Neural progenitor cell (in vitro differentiated cells): ENCODE results near the gene RGS7. TPM values are rescaled to one million over a fixed set of nuclear protein-coding genes. Genes with fewer than 3 reads are reported as not detected.

Experiments
- DNase-seq: peaks from one replicate; pipeline ENCODE4 v3.0.0-alpha.2; 2016; ENCODE audit warnings: low spot score
- H2AFZ ChIP-seq: fragments of 200-600 bp; sonication (generic); replicated peaks from 2 replicates; pipeline ENCODE4 v1.6.1; 2016; ENCODE audit warnings: antibody characterized with exemption
- H3F3A ChIP-seq: fragments of 200-600 bp; sonication (generic); 2 replicates; pipeline ENCODE4 v1.6.1; 2016; ENCODE audit warnings: antibody characterized with exemption, low read depth
- H3K27ac ChIP-seq: fragments of 200-600 bp; sonication (generic); 2 replicates; pipeline ENCODE4 v1.5.1; 2016; ENCODE audit warnings: mild to moderate bottlenecking
- H3K27me3 ChIP-seq: fragments of 200-600 bp; sonication (generic); 2 replicates; pipeline ENCODE4 v1.6.1; 2016; ENCODE audit warnings: mild to moderate bottlenecking, moderate library complexity
- H3K36me3 ChIP-seq: fragments of 200-600 bp; sonication (generic); 2 replicates; pipeline ENCODE4 v1.5.1; 2016
- H3K4me1 ChIP-seq: fragments of 200-600 bp; sonication (generic); 2 replicates; pipeline ENCODE4 v1.6.1; 2016; ENCODE audit warnings: mixed run types
- H3K4me2 ChIP-seq: fragments of 200-600 bp; sonication (generic); 2 replicates; pipeline ENCODE4 v1.6.1; 2016
- H3K4me3 ChIP-seq: fragments of 200-600 bp; sonication (generic); 2 replicates; pipeline ENCODE4 v1.5.1; 2016
- H3K79me2 ChIP-seq: fragments of 200-600 bp; sonication (generic); 2 replicates; pipeline ENCODE4 v1.6.1; 2016; ENCODE audit warnings: low read depth
- H3K9ac ChIP-seq: fragments of 200-600 bp; sonication (generic); 2 replicates; pipeline ENCODE4 v1.6.1; 2016
- H3K9me3 ChIP-seq: fragments of 200-600 bp; sonication (generic); 2 replicates; pipeline ENCODE4 v1.5.1; 2016; ENCODE audit warnings: low read depth
- H4K20me1 ChIP-seq: fragments of 200-600 bp; sonication (generic); 2 replicates; pipeline ENCODE4 v1.6.1; 2016; ENCODE audit warnings: low read depth
- H3K27ac Mint-ChIP-seq: 3 replicates; pipeline ENCODE4 v1.8.0; 2021; ENCODE audit warnings: mixed read lengths
- H3K27me3 Mint-ChIP-seq: 2 replicates; pipeline ENCODE4 v1.8.0; 2022; ENCODE audit warnings: low read depth, mild to moderate bottlenecking, inconsistent platforms, moderate library complexity, mixed read lengths; ENCODE audit not compliant: insufficient read depth
- H3K36me3 Mint-ChIP-seq: 3 replicates; pipeline ENCODE4 v1.8.0; 2021; ENCODE audit warnings: mixed read lengths
- H3K4me1 Mint-ChIP-seq: 3 replicates; pipeline ENCODE4 v1.8.0; 2021; ENCODE audit warnings: mixed read lengths
- H3K4me3 Mint-ChIP-seq: 3 replicates; pipeline ENCODE4 v1.8.0; 2021; ENCODE audit warnings: mild to moderate bottlenecking, moderate library complexity, mixed read lengths
- H3K9me3 Mint-ChIP-seq: 3 replicates; pipeline ENCODE4 v1.8.0; 2020; ENCODE audit warnings: mixed read lengths
- CTCF ChIP-seq: fragments of 200-600 bp; sonication (generic); IDR thresholded peaks from 2 replicates; pipeline ENCODE4 v1.5.1; 2017; ENCODE audit warnings: antibody characterized with exemption, mild to moderate bottlenecking
- EZH2 ChIP-seq: fragments of 200-600 bp; sonication (generic); IDR thresholded peaks from 2 replicates; pipeline ENCODE4 v1.6.1; 2017; ENCODE audit warnings: antibody characterized with exemption, mild to moderate bottlenecking, moderate library complexity
- EZH2phosphoT487 ChIP-seq: fragments of 200-600 bp; sonication (generic); IDR thresholded peaks from 2 replicates; pipeline ENCODE4 v1.6.1; 2017; ENCODE audit warnings: antibody characterized with exemption
- total RNA-seq: library from RNA; depleted of rRNA; stranded (reverse); fragments of >200 nt; gene quantifications from 2 replicates; pipeline ENCODE4 v1.2.3, GENCODE V29; 2015; ENCODE audit warnings: low replicate concordance

Gene RGS7
- total RNA-seq, 1 donor from 2014 or later: not detected

GRCh38 chr1:241161188-241161689 is 195.8 kb downstream of the RGS7 start:
- no peak for DNase-seq
- Histone ChIP-seq H3K36me3 (no peaks in the 10 kb centered on the region), H4K20me1 (no peaks in the 10 kb centered on the region), H3K79me2 (no peaks in the 10 kb centered on the region), H3K27ac (no peak overlapping the region), H2AFZ (no peak overlapping the region), H3K27me3 (no peaks in the 10 kb centered on the region), H3K9ac (no peak overlapping the region), H3K9me3 (no peaks in the 10 kb centered on the region), H3K4me1 (no peaks in the 10 kb centered on the region), H3F3A (no peaks in the 10 kb centered on the region), H3K4me3 (no peak overlapping the region), H3K4me2 (no peak overlapping the region)
- H3K9me3 Mint-ChIP-seq: no peaks in the 10 kb centered on the region
- H3K27ac Mint-ChIP-seq: no peak overlapping the region
- no peaks in the 10 kb centered on the region for H3K36me3 Mint-ChIP-seq
- TF ChIP-seq EZH2phosphoT487: no peak
- no peak for TF ChIP-seq EZH2
- no peak for TF ChIP-seq CTCF
- no peak overlapping the region for H3K4me3 Mint-ChIP-seq
- H3K27me3 Mint-ChIP-seq: peaks cover 3% of the 10 kb centered on the region
- H3K4me1 Mint-ChIP-seq: peaks cover 2% of the 10 kb centered on the region

GRCh38 chr1:241157435-241157834 is 199.6 kb downstream of the RGS7 start:
- no peak for DNase-seq

GRCh38 chr1:241156231-241156965 is 200.6 kb downstream of the RGS7 start:
- H3K4me1 ChIP-seq: no peaks in the 10 kb centered on the region
- H3K4me3 ChIP-seq: no peak overlapping the region
- TF ChIP-seq CTCF: no peak
- no peak for TF ChIP-seq EZH2
- TF ChIP-seq EZH2phosphoT487: no peak
- no peak overlapping the region for H3K27ac Mint-ChIP-seq
- no peaks in the 10 kb centered on the region for H3K27me3 ChIP-seq
- no peaks in the 10 kb centered on the region for H4K20me1 ChIP-seq
- peaks cover 2% of the 10 kb centered on the region for H3K27me3 Mint-ChIP-seq
- no peak overlapping the region for H3K27ac ChIP-seq
- no peak overlapping the region for H2AFZ ChIP-seq
- H3K4me3 Mint-ChIP-seq: no peak overlapping the region
- no peaks in the 10 kb centered on the region for H3K9me3 Mint-ChIP-seq
- H3F3A ChIP-seq: no peaks in the 10 kb centered on the region
- H3K4me1 Mint-ChIP-seq: no peaks in the 10 kb centered on the region
- no peak overlapping the region for H3K4me2 ChIP-seq
- H3K9ac ChIP-seq: no peak overlapping the region
- no peaks in the 10 kb centered on the region for H3K36me3 Mint-ChIP-seq
- no peaks in the 10 kb centered on the region for H3K9me3 ChIP-seq
- DNase-seq: no peak
- no peaks in the 10 kb centered on the region for H3K36me3 ChIP-seq
- no peaks in the 10 kb centered on the region for H3K79me2 ChIP-seq

More at GRCh38 chr1:241157435-241157834, 199.6 kb downstream of the RGS7 start:
- TF ChIP-seq EZH2phosphoT487 (no peak), CTCF (peak; percentile 18), EZH2 (no peak)
- no peak overlapping the region for H3K9ac ChIP-seq
- no peak overlapping the region for H3K4me2 ChIP-seq
- no peaks in the 10 kb centered on the region for H3K9me3 ChIP-seq
- no peak overlapping the region for H3K27ac Mint-ChIP-seq
- no peaks in the 10 kb centered on the region for H3K4me1 Mint-ChIP-seq
- H3K79me2 ChIP-seq: no peaks in the 10 kb centered on the region
- no peak overlapping the region for H3K4me3 Mint-ChIP-seq
- no peaks in the 10 kb centered on the region for H4K20me1 ChIP-seq
- no peak overlapping the region for H2AFZ ChIP-seq
- H3F3A ChIP-seq: no peaks in the 10 kb centered on the region
- no peak overlapping the region for H3K4me3 ChIP-seq
- H3K27ac ChIP-seq: no peak overlapping the region
- no peaks in the 10 kb centered on the region for H3K4me1 ChIP-seq
- H3K36me3 Mint-ChIP-seq: no peaks in the 10 kb centered on the region
- H3K9me3 Mint-ChIP-seq: no peaks in the 10 kb centered on the region
- no peaks in the 10 kb centered on the region for H3K27me3 ChIP-seq
- H3K36me3 ChIP-seq: no peaks in the 10 kb centered on the region
- peaks cover 2% of the 10 kb centered on the region for H3K27me3 Mint-ChIP-seq
